Measurements from ENCODE around the gene CMIP. TPM values are rescaled to one million over a fixed set of nuclear protein-coding genes. Genes with fewer than 3 reads are reported as not detected.
"Not testable (repeated sequence)": the region's sequence is repeated elsewhere in the genome, so short reads cannot be mapped to it uniquely, and the experiment has no call there.

The CMIP gene
- total RNA-seq, 1 donor: 15.7 TPM

GRCh38 chr16:81681311-81681710 is 236.7 kb downstream of the CMIP start:
- DNase-seq (ENCODE audit: low read depth): no peak
- no peak overlapping the region for H3K4me3 ChIP-seq (ENCODE audit: low read depth, low read length)
- TF ChIP-seq CTCF (IDR thresholded peaks at IDR 0.05; ENCODE audit: insufficient read depth, low read length): no peak

GRCh38 chr16:81684242-81684837 is 239.7 kb downstream of the CMIP start:
- no peak for DNase-seq (ENCODE audit: low read depth)
- no peak overlapping the region for H3K4me3 ChIP-seq (ENCODE audit: low read depth, low read length)
- no peak for TF ChIP-seq CTCF (IDR thresholded peaks at IDR 0.05; ENCODE audit: insufficient read depth, low read length)

GRCh38 chr16:81684901-81685300 is 240.3 kb downstream of the CMIP start:
- no peak for DNase-seq (ENCODE audit: low read depth)
- no peak for TF ChIP-seq CTCF (IDR thresholded peaks at IDR 0.05; ENCODE audit: insufficient read depth, low read length)
- H3K4me3 ChIP-seq (ENCODE audit: low read depth, low read length): no peak overlapping the region

- H3K4me3 ChIP-seq (ENCODE audit: low read depth, low read length): no peak overlapping the region
- no peak for TF ChIP-seq CTCF (IDR thresholded peaks at IDR 0.05; ENCODE audit: insufficient read depth, low read length)
- DNase-seq (ENCODE audit: low read depth): no peak
Measured at GRCh38 chr16:81686391-81687130, 242.0 kb downstream of the CMIP start.

GRCh38 chr16:81687131-81687456 is 242.5 kb downstream of the CMIP start:
- no peak overlapping the region for H3K4me3 ChIP-seq (ENCODE audit: low read depth, low read length)
- TF ChIP-seq CTCF (IDR thresholded peaks at IDR 0.05; ENCODE audit: insufficient read depth, low read length): no peak
- no peak for DNase-seq (ENCODE audit: low read depth)

GRCh38 chr16:81688182-81688581 is 243.6 kb downstream of the CMIP start:
- no peak for TF ChIP-seq CTCF (IDR thresholded peaks at IDR 0.05; ENCODE audit: insufficient read depth, low read length)
- no peak overlapping the region for H3K4me3 ChIP-seq (ENCODE audit: low read depth, low read length)
- no peak for DNase-seq (ENCODE audit: low read depth)

- H3K4me3 ChIP-seq (ENCODE audit: low read depth, low read length); DNase-seq (ENCODE audit: low read depth): not testable (repeated sequence)
Measured at GRCh38 chr16:81688839-81689238, 244.2 kb downstream of the CMIP start.
